Thoracic aorta (tissue), 2 donors: Measurements from ENCODE around the gene OBSCN. TPM values are rescaled to one million over a fixed set of nuclear protein-coding genes. Genes with fewer than 3 reads are reported as not detected.

Source experiments
- ATAC-seq: fragments of 150-250 bp; one replicate; pipeline ENCODE4 v1.8.0; 2017; ENCODE audit warnings: low read depth; ENCODE audit not compliant: insufficient number of reproducible peaks, low FRiP score
- DNase-seq: peaks from one replicate; pipeline ENCODE4 v3.0.0-alpha.2; 2020; ENCODE audit warnings: low spot score
- H3K27ac ChIP-seq, 2 donors: fragments of 200-600 bp; sonication (generic); 1 replicate in 1 of 2; 2 replicates in 1 of 2; pipeline ENCODE4 v1.5.1; 2016; ENCODE audit warnings: mild to moderate bottlenecking in 2 of 2, moderate library complexity in 2 of 2
- H3K27me3 ChIP-seq: fragments of 200-600 bp; sonication (generic); replicated peaks from 2 replicates; pipeline ENCODE4 v1.6.0; 2016; ENCODE audit warnings: mild to moderate bottlenecking; ENCODE audit not compliant: insufficient read depth
- H3K36me3 ChIP-seq: fragments of 200-600 bp; sonication (generic); one replicate; pipeline ENCODE4 v1.5.1; 2016
- H3K4me1 ChIP-seq, 2 donors: fragments of 200-600 bp; sonication (generic); 1 replicate in 1 of 2; 2 replicates in 1 of 2; pipeline versions ENCODE4 v1.5.1 to v1.6.0; 2016; ENCODE audit warnings: low read depth in 2 of 2, mild to moderate bottlenecking in 1 of 2; ENCODE audit not compliant: control insufficient read depth in 1 of 2
- H3K4me3 ChIP-seq: fragments of 200-600 bp; sonication (generic); 2 replicates; pipeline ENCODE4 v1.5.1; 2016; ENCODE audit warnings: mild to moderate bottlenecking
- H3K9me3 ChIP-seq: fragments of 200-600 bp; sonication (generic); 2 replicates; pipeline ENCODE4 v1.5.1; 2016
- total RNA-seq, 2 donors: library from RNA; depleted of rRNA; stranded (reverse); fragments of >200 nt; gene quantifications; one replicate each; pipeline versions ENCODE4 v1.1.0 to v1.2.3, GENCODE V29; 2016
- TF ChIP-seq, protein P1 (sequence below): fragments of 200-600 bp; sonication (generic); IDR thresholded peaks from one replicate; pipeline ENCODE4 v1.5.1; 2019; ENCODE audit warnings: antibody characterized with exemption

The OBSCN gene
- total RNA-seq, 2 donors from 2014 or later: 22.3 to 40.2 TPM

DNA sequence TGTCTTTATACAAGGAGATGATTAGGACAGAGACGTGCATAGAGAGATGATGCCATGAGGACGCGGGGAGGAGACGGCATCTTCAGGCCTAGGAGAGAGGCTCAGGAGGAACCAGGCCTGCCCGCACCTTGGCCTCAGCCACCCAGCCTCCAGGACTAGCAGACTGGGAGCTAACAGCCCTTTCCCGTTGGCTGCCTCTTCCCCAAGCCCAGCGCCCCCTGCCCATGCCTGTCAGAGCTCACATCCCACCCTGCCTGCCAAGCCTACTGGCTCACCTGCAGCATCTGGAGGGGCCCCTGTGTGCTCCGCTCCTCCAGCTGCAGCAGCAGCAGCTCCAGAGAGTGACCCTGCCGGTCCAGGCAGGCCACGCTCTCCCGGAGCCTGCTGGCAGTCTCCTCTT, 202.8 kb downstream of the OBSCN start:
- Histone ChIP-seq H3K27ac (no peak overlapping the region), H3K27me3 (no peaks in the 10 kb centered on the region), H3K9me3 (no peaks in the 10 kb centered on the region), H3K4me3 (no peak overlapping the region), H3K36me3 (no peaks in the 10 kb centered on the region), H3K4me1 (peaks cover 10 to 16% of the 10 kb centered on the region in 2 donors)
- TF ChIP-seq, protein P1, sequence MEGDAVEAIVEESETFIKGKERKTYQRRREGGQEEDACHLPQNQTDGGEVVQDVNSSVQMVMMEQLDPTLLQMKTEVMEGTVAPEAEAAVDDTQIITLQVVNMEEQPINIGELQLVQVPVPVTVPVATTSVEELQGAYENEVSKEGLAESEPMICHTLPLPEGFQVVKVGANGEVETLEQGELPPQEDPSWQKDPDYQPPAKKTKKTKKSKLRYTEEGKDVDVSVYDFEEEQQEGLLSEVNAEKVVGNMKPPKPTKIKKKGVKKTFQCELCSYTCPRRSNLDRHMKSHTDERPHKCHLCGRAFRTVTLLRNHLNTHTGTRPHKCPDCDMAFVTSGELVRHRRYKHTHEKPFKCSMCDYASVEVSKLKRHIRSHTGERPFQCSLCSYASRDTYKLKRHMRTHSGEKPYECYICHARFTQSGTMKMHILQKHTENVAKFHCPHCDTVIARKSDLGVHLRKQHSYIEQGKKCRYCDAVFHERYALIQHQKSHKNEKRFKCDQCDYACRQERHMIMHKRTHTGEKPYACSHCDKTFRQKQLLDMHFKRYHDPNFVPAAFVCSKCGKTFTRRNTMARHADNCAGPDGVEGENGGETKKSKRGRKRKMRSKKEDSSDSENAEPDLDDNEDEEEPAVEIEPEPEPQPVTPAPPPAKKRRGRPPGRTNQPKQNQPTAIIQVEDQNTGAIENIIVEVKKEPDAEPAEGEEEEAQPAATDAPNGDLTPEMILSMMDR: no peak
- ATAC-seq: no peak
- DNase-seq: no peak

DNA sequence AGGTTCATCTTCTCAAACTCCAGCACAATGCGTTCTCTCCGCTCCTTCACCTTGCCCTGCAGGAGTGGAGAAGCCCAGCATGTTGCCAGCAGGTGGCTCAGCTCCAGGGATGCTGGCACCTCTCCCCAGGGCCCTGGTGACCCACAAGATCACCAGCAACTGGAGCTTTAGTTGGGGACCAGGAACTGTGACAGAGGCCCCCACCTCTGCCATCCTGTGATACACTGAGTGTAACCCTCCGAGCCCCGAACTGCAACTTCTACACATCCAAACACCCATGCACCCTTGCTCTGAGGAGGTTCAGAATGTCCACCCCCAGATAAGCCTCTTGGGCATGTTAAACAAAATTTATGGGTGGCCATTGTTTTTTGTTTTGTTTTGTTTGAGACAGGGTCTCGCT, 203.3 kb downstream of the OBSCN start:
- Histone ChIP-seq H3K27ac (no peak overlapping the region), H3K4me3 (no peak overlapping the region), H3K27me3 (no peaks in the 10 kb centered on the region), H3K9me3 (no peaks in the 10 kb centered on the region), H3K4me1 (peaks cover 13 to 19% of the 10 kb centered on the region in 2 donors), H3K36me3 (no peaks in the 10 kb centered on the region)
- TF ChIP-seq, protein P1: no peak
- ATAC-seq (no peak), DNase-seq (no peak)

DNA sequence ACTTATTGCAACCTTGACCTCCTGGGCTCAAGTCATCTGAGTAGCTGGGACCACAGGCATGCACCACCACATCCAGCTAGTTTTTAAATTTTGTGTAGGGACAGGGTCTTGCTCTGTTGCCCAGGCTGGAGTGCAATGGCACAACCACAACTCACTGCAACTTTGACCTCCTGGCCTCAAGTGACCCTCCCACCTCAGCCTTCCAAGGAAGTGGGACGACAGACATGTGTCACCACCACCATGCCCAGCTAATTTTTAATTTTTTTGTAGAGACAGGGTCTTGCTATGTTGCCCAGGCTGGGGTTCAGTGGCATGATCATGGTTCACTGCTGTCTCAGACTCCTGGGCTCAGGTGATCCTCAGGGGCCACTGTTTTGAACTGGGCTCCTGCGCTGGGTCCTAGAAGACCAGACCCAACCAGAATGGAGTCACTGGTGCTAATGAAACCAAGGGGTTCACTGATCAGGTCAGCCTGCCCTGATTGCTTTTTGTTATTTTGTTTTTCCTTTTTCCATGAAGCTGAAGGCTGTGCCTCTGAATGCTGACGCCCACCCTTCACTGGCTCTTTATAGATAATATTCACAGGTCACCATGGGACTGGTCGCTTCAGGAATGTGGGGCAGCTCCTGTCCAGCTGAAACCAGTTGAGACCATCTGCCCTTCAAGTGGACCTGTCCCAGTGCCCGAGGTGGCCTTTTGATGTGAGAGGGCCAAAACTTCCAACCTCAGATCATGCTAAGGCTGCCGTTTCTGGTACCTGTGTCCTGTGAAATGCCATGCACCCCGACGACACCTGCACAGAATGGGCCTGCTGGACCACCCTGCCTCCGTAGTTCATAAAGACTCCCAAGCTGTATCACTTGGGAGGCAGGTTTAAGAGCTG, 203.9 kb downstream of the OBSCN start:
- no peak for ATAC-seq
- DNase-seq: no peak
- H3K36me3 ChIP-seq: no peaks in the 10 kb centered on the region
- TF ChIP-seq, protein P1: no peak
- H3K4me1 ChIP-seq: peaks cover 17 to 25% of the 10 kb centered on the region in 2 donors
- no peak overlapping the region for H3K27ac ChIP-seq
- no peak overlapping the region for H3K4me3 ChIP-seq
- no peaks in the 10 kb centered on the region for H3K27me3 ChIP-seq
- no peaks in the 10 kb centered on the region for H3K9me3 ChIP-seq

DNA sequence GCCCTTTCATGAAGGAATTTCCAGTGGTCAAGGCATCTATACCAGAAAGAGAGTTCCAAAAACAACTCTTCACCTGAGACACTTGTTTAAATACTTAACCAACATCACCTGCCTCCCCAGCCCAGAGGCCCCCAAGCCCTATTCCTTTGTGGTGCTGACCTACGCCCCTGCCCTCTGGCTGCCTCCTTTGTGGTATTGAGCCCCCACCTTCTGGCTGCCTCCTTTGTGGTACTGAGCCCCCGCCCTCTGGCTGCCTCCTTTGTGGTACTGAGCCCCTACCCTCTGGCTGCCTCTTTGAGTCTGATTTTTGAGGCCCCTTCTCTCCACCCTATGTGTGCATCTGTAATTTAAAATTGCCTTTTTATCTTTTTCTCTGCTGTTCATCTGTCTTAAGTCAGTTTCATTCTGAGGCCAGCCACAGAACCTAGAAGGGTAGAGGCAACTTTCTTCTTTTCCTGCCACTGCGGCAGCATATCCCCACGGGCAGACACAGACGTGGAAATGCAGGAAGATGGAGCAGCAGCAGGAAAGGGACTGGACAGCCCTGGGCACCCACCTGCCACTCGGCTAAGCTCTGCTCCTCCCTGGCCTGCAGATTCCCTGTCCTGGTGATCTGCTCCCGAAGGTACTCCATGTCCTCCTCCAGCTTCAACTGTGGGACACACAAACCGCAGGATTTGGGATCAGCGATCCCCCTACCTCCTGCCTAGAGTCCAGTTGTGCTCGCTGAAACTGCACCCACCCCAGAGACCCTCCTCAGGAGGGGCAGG, 205.6 kb downstream of the OBSCN start:
- Histone ChIP-seq H3K4me3 (no peak overlapping the region), H3K27me3 (no peaks in the 10 kb centered on the region), H3K27ac (no peak overlapping the region), H3K36me3 (no peaks in the 10 kb centered on the region), H3K4me1 (peaks cover 9 to 13% of the 10 kb centered on the region in 2 donors), H3K9me3 (no peaks in the 10 kb centered on the region)
- DNase-seq (no peak), ATAC-seq (no peak)
- TF ChIP-seq, protein P1: no peak

DNA sequence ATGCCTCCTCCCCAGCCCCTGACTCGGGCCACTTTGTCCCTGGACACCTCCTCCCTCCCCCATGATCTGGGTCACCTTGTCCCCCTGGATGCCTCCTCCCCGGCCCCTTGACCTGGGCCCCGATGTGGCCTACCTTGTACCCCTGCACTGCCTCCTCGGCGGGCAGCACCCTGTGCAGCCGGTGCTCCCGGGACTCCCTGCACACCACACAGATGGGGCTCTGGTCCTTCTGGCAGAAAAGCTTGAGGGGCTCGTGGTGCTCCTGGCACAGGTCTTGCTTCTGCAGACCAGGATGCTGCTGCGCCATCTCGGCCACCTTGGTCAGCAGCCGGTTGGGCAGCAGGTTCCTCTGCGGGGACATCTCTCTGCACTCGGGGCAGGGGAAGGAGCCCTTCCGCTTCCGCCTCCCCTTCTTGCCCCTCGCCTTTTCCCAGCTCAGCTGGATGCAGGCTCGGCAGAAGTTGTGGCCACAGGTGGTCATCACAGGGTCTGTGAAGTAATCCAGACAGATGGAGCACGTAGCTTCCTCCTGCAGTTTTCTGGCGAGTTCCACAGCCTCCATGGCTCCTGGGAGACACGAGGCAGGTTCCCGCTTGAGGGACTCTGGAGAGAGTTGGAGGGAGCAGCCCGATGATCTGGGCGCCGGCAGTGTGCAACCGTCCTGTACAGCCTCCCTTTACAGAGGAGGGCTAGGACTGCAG, 206.8 kb downstream of the OBSCN start:
- Histone ChIP-seq H3K27ac (no peak overlapping the region), H3K27me3 (no peaks in the 10 kb centered on the region)
- no peak for DNase-seq

More for the DNA sequence above, 206.8 kb downstream of the OBSCN start:
- ATAC-seq: no peak
- Histone ChIP-seq H3K36me3 (no peaks in the 10 kb centered on the region), H3K9me3 (no peaks in the 10 kb centered on the region), H3K4me3 (no peak overlapping the region), H3K4me1 (peaks cover 9 to 12% of the 10 kb centered on the region in 2 donors)
- TF ChIP-seq, protein P1: no peak
